GM12878 (cell line): Measurements from ENCODE around the gene RTN4RL1. TPM values are rescaled to one million over a fixed set of nuclear protein-coding genes. Genes with fewer than 3 reads are reported as not detected.

ENCODE experiments used
- ATAC-seq: fragments of 200-7000 bp; cut with Tn5 transposase; 3 replicates; pipeline ENCODE4 v1.9.1; 2020; ENCODE audit warnings: mild to moderate bottlenecking, moderate library complexity
- BruUV-seq: library from RNA; stranded (reverse); fragments of 400-500 nt; replicated peaks from 2 replicates; lab custom pipeline; 2021; lab: Mats Ljungman, UMichigan
- CTCF ChIA-PET: fragments of 300-600 bp; sonication (Branson Sonifier 250); formaldehyde crosslinking; extraction: SDS; loops from one replicate; lab custom pipeline; 2021; ENCODE audit warnings: inconsistent platforms; lab: Yijun Ruan, JAX
- POLR2A ChIA-PET: fragments of 350-600 bp; formaldehyde crosslinking; extraction: SDS; loops from one replicate; lab custom pipeline; 2021; ENCODE audit warnings: inconsistent platforms; lab: Charles Lee
- RAD21 ChIA-PET: fragments of 300-600 bp; sonication (Branson Sonifier 250); formaldehyde crosslinking; loops from one replicate; lab custom pipeline; 2023; ENCODE audit warnings: antibody characterized with exemption; ENCODE audit not compliant: unreplicated experiment; lab: Charles Lee
- SMC1A ChIA-PET: fragments of 300-600 bp; sonication (Branson Sonifier 250); formaldehyde crosslinking; loops from one replicate; lab custom pipeline; 2023; ENCODE audit not compliant: unreplicated experiment, uncharacterized antibody; lab: Charles Lee
- DNase-seq: peaks from one replicate; pipeline ENCODE4 v3.0.0-alpha.2; 2011; ENCODE audit warnings: low read depth, low spot score
- FAIRE-seq: peaks from 3 replicates; lab custom pipeline; 2011; peaks lifted over from hg19 to GRCh38; lab: Jason Lieb, UNC
- H2AFZ ChIP-seq: 2 replicates; pipeline ENCODE4 v1.6.0; 2011; ENCODE audit warnings: low read depth, low read length, control low read depth; ENCODE audit not compliant: control insufficient read depth
- H3K27ac ChIP-seq: 2 replicates; pipeline ENCODE4 v1.5.1; 2011; ENCODE audit warnings: control low read depth; ENCODE audit not compliant: control insufficient read depth, insufficient read depth
- H3K27me3 ChIP-seq, 2 experiments: replicated peaks in 1 of 2; 2 replicates each; pipeline versions ENCODE4 v1.6.0 to v1.6.1; 2011; ENCODE audit warnings: low read length in 1 of 2; ENCODE audit not compliant: control insufficient read depth in 2 of 2, insufficient read depth in 2 of 2
- H3K36me3 ChIP-seq, 2 experiments: 2 replicates each; pipeline ENCODE4 v1.5.1; 2011; ENCODE audit warnings: low read length in 1 of 2; ENCODE audit not compliant: control insufficient read depth in 2 of 2, insufficient read depth in 2 of 2
- H3K4me1 ChIP-seq: 2 replicates; pipeline ENCODE4 v1.6.1; 2011; ENCODE audit warnings: mild to moderate bottlenecking, low read length, moderate library complexity, mixed read lengths; ENCODE audit not compliant: control insufficient read depth, insufficient read depth
- H3K4me2 ChIP-seq: 2 replicates; pipeline ENCODE4 v1.6.0; 2011; ENCODE audit warnings: control low read depth; ENCODE audit not compliant: control insufficient read depth, insufficient read depth
- H3K4me3 ChIP-seq: fragments of 200-600 bp; sonication (generic); 2 replicates; pipeline ENCODE4 v1.5.1; 2016
- H3K79me2 ChIP-seq: 2 replicates; pipeline ENCODE4 v1.6.0; 2011; ENCODE audit warnings: low read length; ENCODE audit not compliant: control insufficient read depth, insufficient read depth
- H3K9ac ChIP-seq: 2 replicates; pipeline ENCODE4 v1.8.0; 2011; ENCODE audit warnings: low read length, control low read depth, mixed read lengths; ENCODE audit not compliant: control insufficient read depth, insufficient read depth
- H3K9me3 ChIP-seq: replicated peaks from 3 replicates; pipeline ENCODE4 v1.5.1; 2011; ENCODE audit warnings: mild to moderate bottlenecking, low read length; ENCODE audit not compliant: control insufficient read depth, insufficient read depth
- H4K20me1 ChIP-seq: 2 replicates; pipeline ENCODE4 v1.6.0; 2011; ENCODE audit not compliant: control insufficient read depth, insufficient read depth
- NKRF ChIP-seq: fragments of 450-650 bp; conservative IDR thresholded peaks from 2 replicates; pipeline ENCODE4 v1.6.1; 2017; ENCODE audit warnings: mild to moderate bottlenecking, moderate library complexity
- SPI1 ChIP-seq: IDR thresholded peaks from 2 replicates; pipeline ENCODE4 v1.6.1; 2011; ENCODE audit warnings: low read depth, mild to moderate bottlenecking, low read length, moderate library complexity, borderline replicate concordance; ENCODE audit not compliant: insufficient read depth
- ZNF384 ChIP-seq: IDR thresholded peaks from 2 replicates; pipeline ENCODE4 v1.6.1; 2012; ENCODE audit warnings: low read depth, mild to moderate bottlenecking, low read length, improper control_type of control experiment, borderline replicate concordance
- WGBS: methylation state at CpG from one replicate; pipeline ENCODE4 v1.1.6; 2016; ENCODE audit warnings: low lambda C conversion rate; ENCODE audit not compliant: insufficient replicate concordance, insufficient coverage; ENCODE audit errors: missing lambda C conversion rate; 5-methylcytosine and 5-hydroxymethylcytosine counted together
- in situ Hi-C: fragments of 300-500 bp; cut with MboI; formaldehyde crosslinking; loops from 9 replicates; pipeline ENCODE4 v1.14.3; 2018; ENCODE audit warnings: mixed read lengths
- intact Hi-C: fragments of 100-400 bp; cut with micrococcal nuclease; formaldehyde crosslinking; loops from one replicate; pipeline ENCODE4 v1.14.2; 2022; ENCODE audit not compliant: unreplicated experiment
- polyA plus RNA-seq, 11 experiments: library from polyadenylated mRNA; depleted of rRNA in 4 of 11; unstranded in 6 of 11; stranded (reverse) in 5 of 11; fragments of >200 nt; fragmentation: Nextera tagmentation in 4 of 11; fragmentation: Illumina TruSeq in 1 of 11; extraction: Ambion mirVana in 4 of 11; extraction: Trizol in 1 of 11; gene quantifications; 1 replicate in 1 of 11; 2 replicates in 10 of 11; pipeline versions ENCODE4 v1.2.1 to v1.2.3, GENCODE V29; 2011 to 2016; ENCODE audit warnings: inconsistent platforms in 2 of 11, missing spikeins in 2 of 11, low read depth in 1 of 11
- total RNA-seq, 4 experiments: library from RNA; depleted of rRNA in 3 of 4; stranded (reverse); fragments of >200 nt in 3 of 4; fragmentation: Illumina TruSeq in 1 of 4; extraction: Trizol in 1 of 4; gene quantifications; 2 replicates each; pipeline versions ENCODE4 v1.2.1 to v1.2.3, GENCODE V29; 2013 to 2021

Gene RTN4RL1
- total and polyA plus RNA-seq, 10 of the 15 experiments (the other 5 are each of a cell fraction or from before 2014, with no cell fraction given): 0.08 to 0.11 (median 0.10) TPM; not detected in 7

GRCh38 chr17:1915889-1916288 lies 109.2 kb downstream of the RTN4RL1 start:
- no peaks in the 10 kb centered on the region; a peak in 2 of 4 replicates for H3K27me3 ChIP-seq
- peak; percentile 73 for TF ChIP-seq SPI1
- no peak for TF ChIP-seq NKRF
- TF ChIP-seq, all 136 proteins: peak for 1
- no peak for DNase-seq
- Histone ChIP-seq H3K4me2 (no peak overlapping the region), H3K4me3 (no peak overlapping the region), H3K36me3 (no peaks in the 10 kb centered on the region), H3K27ac (no peak overlapping the region), H3K4me1 (no peaks in the 10 kb centered on the region), H3K79me2 (no peaks in the 10 kb centered on the region), H3K9ac (no peak overlapping the region), H3K9me3 (no peaks in the 10 kb centered on the region), H2AFZ (no peak overlapping the region), H4K20me1 (no peaks in the 10 kb centered on the region)
- 22% methylated on average over 12 of the region's 12 CpGs for WGBS
- in situ Hi-C loops: loop anchor here (25.0 kb wide), 1 partner anchor 96 kb away; no protein-coding TSS in a partner anchor
- CTCF ChIA-PET: no interaction called here
- FAIRE-seq: no peak
- SMC1A ChIA-PET: no interaction called here
- ATAC-seq: no peak
- intact Hi-C loops: no loop called here
- RAD21 ChIA-PET: interaction anchor here (0.6 kb wide), 1 partner anchor 34 kb away, joined by 3 read pairs; no protein-coding TSS in a partner anchor
- no TSS peak for BruUV-seq
- POLR2A ChIA-PET: no interaction called here

GRCh38 chr17:1914661-1915083 lies 110.5 kb downstream of the RTN4RL1 start:
- DNase-seq: no peak
- WGBS: 28% methylated on average over 8 of the region's 8 CpGs
- CTCF ChIA-PET: no interaction called here

More at GRCh38 chr17:1914661-1915083, 110.5 kb downstream of the RTN4RL1 start:
- no peak overlapping the region for H3K4me2 ChIP-seq
- H3K4me3 ChIP-seq: no peak overlapping the region
- ATAC-seq: no peak
- in situ Hi-C loops: loop anchor here (25.0 kb wide), 1 partner anchor 98 kb away; no protein-coding TSS in a partner anchor
- no peak for TF ChIP-seq ZNF384
- H4K20me1 ChIP-seq: no peaks in the 10 kb centered on the region
- POLR2A ChIA-PET: interaction anchor here (0.6 kb wide), 1 partner anchor 79 kb away, joined by 3 read pairs; no protein-coding TSS in a partner anchor
- H3K27me3 ChIP-seq: no peaks in the 10 kb centered on the region; a peak in 2 of 4 replicates
- H3K9me3 ChIP-seq: no peaks in the 10 kb centered on the region
- H3K4me1 ChIP-seq: no peaks in the 10 kb centered on the region
- H3K9ac ChIP-seq: no peak overlapping the region
- RAD21 ChIA-PET: no interaction called here
- FAIRE-seq: no peak
- H3K36me3 ChIP-seq: no peaks in the 10 kb centered on the region
- H2AFZ ChIP-seq: no peak overlapping the region
- SMC1A ChIA-PET: interaction anchor here (1.4 kb wide), 1 partner anchor 10 kb away, joined by 4 read pairs; no protein-coding TSS in a partner anchor
- no peaks in the 10 kb centered on the region for H3K79me2 ChIP-seq
- intact Hi-C loops: no loop called here
- no peak overlapping the region for H3K27ac ChIP-seq
- BruUV-seq: no TSS peak
